Measurements from ENCODE around the gene LTBP3.
A peak's percentile ranks its signal among the peaks of the same experiment; 100 is the strongest.

DNA sequence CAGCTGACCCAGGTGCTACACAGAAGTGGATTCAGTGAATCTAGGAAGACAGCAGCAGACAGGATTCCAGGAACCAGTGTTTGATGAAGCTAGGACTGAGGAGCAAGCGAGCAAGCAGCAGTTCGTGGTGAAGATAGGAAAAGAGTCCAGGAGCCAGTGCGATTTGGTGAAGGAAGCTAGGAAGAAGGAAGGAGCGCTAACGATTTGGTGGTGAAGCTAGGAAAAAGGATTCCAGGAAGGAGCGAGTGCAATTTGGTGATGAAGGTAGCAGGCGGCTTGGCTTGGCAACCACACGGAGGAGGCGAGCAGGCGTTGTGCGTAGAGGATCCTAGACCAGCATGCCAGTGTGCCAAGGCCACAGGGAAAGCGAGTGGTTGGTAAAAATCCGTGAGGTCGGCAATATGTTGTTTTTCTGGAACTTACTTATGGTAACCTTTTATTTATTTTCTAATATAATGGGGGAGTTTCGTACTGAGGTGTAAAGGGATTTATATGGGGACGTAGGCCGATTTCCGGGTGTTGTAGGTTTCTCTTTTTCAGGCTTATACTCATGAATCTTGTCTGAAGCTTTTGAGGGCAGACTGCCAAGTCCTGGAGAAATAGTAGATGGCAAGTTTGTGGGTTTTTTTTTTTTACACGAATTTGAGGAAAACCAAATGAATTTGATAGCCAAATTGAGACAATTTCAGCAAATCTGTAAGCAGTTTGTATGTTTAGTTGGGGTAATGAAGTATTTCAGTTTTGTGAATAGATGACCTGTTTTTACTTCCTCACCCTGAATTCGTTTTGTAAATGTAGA, 57.6 kb downstream of the LTBP3 start:
- TF ChIP-seq, protein P1, sequence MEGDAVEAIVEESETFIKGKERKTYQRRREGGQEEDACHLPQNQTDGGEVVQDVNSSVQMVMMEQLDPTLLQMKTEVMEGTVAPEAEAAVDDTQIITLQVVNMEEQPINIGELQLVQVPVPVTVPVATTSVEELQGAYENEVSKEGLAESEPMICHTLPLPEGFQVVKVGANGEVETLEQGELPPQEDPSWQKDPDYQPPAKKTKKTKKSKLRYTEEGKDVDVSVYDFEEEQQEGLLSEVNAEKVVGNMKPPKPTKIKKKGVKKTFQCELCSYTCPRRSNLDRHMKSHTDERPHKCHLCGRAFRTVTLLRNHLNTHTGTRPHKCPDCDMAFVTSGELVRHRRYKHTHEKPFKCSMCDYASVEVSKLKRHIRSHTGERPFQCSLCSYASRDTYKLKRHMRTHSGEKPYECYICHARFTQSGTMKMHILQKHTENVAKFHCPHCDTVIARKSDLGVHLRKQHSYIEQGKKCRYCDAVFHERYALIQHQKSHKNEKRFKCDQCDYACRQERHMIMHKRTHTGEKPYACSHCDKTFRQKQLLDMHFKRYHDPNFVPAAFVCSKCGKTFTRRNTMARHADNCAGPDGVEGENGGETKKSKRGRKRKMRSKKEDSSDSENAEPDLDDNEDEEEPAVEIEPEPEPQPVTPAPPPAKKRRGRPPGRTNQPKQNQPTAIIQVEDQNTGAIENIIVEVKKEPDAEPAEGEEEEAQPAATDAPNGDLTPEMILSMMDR (IDR thresholded peaks at IDR 0.05; ENCODE audit: low read depth, low read length): no peak
- peak; percentile 70 for TF ChIP-seq POLR2A (IDR thresholded peaks at IDR 0.05; ENCODE audit: extremely low read depth, insufficient read length)
